Measurements from ENCODE around the gene HMGB3.

HMGB3 gene

DNA sequence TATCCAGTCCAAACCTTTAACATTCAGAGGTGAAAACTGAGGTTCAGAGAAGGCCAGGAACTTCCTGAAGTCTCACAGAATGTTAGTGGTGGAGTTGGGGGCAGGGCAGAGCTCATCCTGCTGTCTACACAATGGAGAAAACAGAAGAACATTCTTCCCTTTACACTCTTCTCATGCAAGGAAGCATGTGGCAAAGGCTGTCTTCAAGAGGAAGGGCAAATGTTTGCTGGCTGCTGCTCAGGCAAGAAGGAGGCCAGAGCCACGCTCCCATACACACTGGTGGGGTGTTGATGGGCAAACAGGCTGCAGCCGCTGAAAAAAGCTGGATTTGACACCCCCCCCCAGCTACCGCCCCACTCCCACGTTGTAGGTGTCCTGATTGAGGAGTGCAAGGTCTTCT lies 32.5 kb downstream of the HMGB3 start:
- no peak overlapping the region for H3K27ac ChIP-seq
- TF ChIP-seq, protein P1, sequence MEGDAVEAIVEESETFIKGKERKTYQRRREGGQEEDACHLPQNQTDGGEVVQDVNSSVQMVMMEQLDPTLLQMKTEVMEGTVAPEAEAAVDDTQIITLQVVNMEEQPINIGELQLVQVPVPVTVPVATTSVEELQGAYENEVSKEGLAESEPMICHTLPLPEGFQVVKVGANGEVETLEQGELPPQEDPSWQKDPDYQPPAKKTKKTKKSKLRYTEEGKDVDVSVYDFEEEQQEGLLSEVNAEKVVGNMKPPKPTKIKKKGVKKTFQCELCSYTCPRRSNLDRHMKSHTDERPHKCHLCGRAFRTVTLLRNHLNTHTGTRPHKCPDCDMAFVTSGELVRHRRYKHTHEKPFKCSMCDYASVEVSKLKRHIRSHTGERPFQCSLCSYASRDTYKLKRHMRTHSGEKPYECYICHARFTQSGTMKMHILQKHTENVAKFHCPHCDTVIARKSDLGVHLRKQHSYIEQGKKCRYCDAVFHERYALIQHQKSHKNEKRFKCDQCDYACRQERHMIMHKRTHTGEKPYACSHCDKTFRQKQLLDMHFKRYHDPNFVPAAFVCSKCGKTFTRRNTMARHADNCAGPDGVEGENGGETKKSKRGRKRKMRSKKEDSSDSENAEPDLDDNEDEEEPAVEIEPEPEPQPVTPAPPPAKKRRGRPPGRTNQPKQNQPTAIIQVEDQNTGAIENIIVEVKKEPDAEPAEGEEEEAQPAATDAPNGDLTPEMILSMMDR (conservative IDR thresholded peaks at IDR 0.05): no peak
- no peak for TF ChIP-seq ZFX (IDR thresholded peaks at IDR 0.05)

DNA sequence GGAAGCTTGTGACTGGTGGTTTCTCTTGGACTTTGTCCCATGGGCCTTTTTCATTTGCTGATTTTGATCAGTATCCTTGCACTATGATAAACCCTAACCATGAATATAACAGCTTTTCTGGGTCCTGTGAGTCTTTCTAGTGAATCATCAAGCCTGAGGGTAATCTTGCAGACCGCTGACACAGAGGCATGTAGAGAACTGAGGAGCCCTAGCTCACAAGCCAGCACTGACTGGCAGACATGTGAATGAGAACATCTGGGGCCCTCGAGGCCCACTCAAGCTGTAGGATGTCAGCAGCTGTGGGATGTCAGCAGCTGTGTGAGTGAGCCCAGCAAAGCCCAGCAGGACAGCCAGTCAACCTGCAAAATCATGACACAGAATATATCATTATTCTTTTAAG lies 36.7 kb downstream of the HMGB3 start:
- no peak overlapping the region for H3K27ac ChIP-seq
- TF ChIP-seq, protein P1 (conservative IDR thresholded peaks at IDR 0.05): no peak
- no peak for TF ChIP-seq ZFX (IDR thresholded peaks at IDR 0.05)

DNA sequence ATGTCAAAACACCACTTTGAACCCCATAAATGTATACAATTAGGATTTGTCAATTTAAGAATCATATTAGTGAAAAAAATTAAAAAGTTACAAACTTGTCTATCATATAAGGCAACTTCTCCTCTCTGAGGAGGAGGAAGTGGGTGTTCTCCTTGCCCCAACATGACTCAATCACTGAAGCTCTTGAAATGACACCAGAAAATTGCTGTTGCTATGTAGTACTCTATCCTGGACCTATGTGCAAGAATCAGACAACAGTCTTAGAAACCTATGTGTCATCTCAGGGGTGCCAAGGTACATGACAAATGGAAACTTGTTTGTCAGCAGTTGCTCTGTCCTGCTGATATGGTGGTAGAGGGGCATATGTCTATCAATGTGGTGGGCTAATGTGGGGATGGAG lies 47.7 kb downstream of the HMGB3 start:
- no peak overlapping the region for H3K27ac ChIP-seq

DNA sequence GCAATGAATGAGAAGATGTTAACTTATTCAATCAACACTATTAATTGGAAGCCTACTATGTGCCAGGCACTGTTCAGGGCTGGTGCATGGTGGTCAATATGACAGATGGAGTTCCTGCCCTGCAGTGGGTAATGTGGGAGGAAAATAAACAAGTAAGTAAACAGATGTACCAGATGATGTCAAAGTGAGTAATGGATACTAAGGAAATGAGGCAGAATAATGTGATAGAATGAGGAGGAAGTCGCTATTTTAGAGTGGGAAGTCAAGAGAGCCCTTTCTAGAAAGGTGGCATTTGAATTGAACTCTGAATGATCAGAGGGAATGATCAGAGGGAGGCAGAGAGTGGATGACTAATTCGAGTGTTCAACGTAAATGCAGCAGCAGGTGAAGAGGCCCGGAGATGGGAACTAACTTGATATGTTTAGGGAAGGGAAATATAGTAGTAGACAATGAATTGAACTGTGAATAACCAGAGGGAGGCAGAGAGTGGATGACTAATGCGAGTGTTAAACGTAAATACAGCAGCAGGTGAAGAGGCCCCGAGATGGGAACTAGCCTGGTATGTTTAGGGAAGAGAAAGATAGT lies 48.3 kb downstream of the HMGB3 start:
- no peak for TF ChIP-seq ZFX (IDR thresholded peaks at IDR 0.05)
- TF ChIP-seq, protein P1 (conservative IDR thresholded peaks at IDR 0.05): no peak
- no peak overlapping the region for H3K27ac ChIP-seq

More for the DNA sequence above, 47.7 kb downstream of the HMGB3 start:
- TF ChIP-seq, protein P1 (conservative IDR thresholded peaks at IDR 0.05): no peak
- TF ChIP-seq ZFX (IDR thresholded peaks at IDR 0.05): no peak

DNA sequence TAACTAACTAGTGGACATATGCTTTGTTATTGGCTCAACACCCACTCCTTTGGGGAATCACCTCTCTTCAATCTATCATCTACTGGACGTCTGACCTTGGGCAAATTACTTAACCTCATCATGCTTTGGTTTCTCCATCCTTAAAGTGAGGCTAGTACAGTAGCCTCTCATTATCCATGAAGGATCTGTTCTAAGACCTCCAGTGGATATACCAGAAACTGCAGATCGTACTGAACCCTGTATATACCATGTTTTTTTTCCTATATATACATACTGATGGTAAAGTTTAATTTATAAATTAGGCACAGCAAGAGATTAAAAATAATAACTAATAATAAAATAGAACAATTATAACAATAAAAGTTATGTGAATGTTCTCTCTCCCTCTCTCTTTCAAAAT lies 56.2 kb downstream of the HMGB3 start:
- TF ChIP-seq ZFX (IDR thresholded peaks at IDR 0.05): no peak
- TF ChIP-seq, protein P1 (conservative IDR thresholded peaks at IDR 0.05): no peak; the same call in 1 of the 2 replicates
- no peak overlapping the region for H3K27ac ChIP-seq
